GM23338 (cell line): ENCODE data around the gene ANKRD6. TPM values are rescaled to one million over a fixed set of nuclear protein-coding genes. Genes with fewer than 3 reads are reported as not detected.
"Not testable (repeated sequence)": the region's sequence is repeated elsewhere in the genome, so short reads cannot be mapped to it uniquely, and the experiment has no call there.

Experiments used
- ATAC-seq: fragments of 200-7000 bp; cut with Tn5 transposase; 3 replicates; pipeline ENCODE4 v1.9.1; 2020
- DNase-seq: peaks from one replicate; pipeline ENCODE4 v3.0.0-alpha.2; 2015; ENCODE audit warnings: low spot score
- H2AFZ ChIP-seq: fragments of 200-600 bp; sonication (generic); 2 replicates; pipeline ENCODE4 v1.8.0; 2016; ENCODE audit warnings: antibody characterized with exemption, mild to moderate bottlenecking, moderate library complexity
- H3F3A ChIP-seq: fragments of 200-600 bp; sonication (generic); replicated peaks from 2 replicates; pipeline ENCODE4 v1.8.0; 2017; ENCODE audit warnings: antibody characterized with exemption, mixed run types, low read depth
- H3K27ac ChIP-seq: fragments of 200-600 bp; sonication (generic); 2 replicates; pipeline ENCODE4 v1.6.1; 2016; ENCODE audit warnings: low read depth
- H3K27me3 ChIP-seq: fragments of 200-600 bp; sonication (generic); 2 replicates; pipeline ENCODE4 v1.8.0; 2016; ENCODE audit warnings: mild to moderate bottlenecking, mixed run types, moderate library complexity; ENCODE audit not compliant: insufficient read depth
- H3K36me3 ChIP-seq: fragments of 200-600 bp; sonication (generic); 2 replicates; pipeline ENCODE4 v1.8.0; 2016; ENCODE audit warnings: mild to moderate bottlenecking; ENCODE audit not compliant: insufficient read depth
- H3K4me1 ChIP-seq: fragments of 200-600 bp; sonication (generic); 2 replicates; pipeline ENCODE4 v1.8.0; 2016; ENCODE audit warnings: mild to moderate bottlenecking, moderate library complexity; ENCODE audit not compliant: insufficient read depth
- H3K4me2 ChIP-seq: fragments of 200-600 bp; sonication (generic); 2 replicates; pipeline ENCODE4 v1.7.1; 2017; ENCODE audit warnings: mixed run types
- H3K4me3 ChIP-seq: fragments of 200-600 bp; sonication (generic); 2 replicates; pipeline ENCODE4 v1.6.1; 2016; ENCODE audit warnings: mixed run types
- H3K79me2 ChIP-seq: fragments of 200-600 bp; sonication (generic); replicated peaks from 2 replicates; pipeline ENCODE4 v1.8.0; 2017; ENCODE audit warnings: mild to moderate bottlenecking; ENCODE audit not compliant: insufficient read depth
- H3K9me2 ChIP-seq: fragments of 200-600 bp; sonication (generic); 2 replicates; pipeline ENCODE4 v1.8.0; 2017; ENCODE audit not compliant: insufficient read depth
- H4K20me1 ChIP-seq: fragments of 200-600 bp; sonication (generic); replicated peaks from 2 replicates; pipeline ENCODE4 v1.8.0; 2017; ENCODE audit warnings: mild to moderate bottlenecking; ENCODE audit not compliant: insufficient read depth
- H3K27ac Mint-ChIP-seq: 2 replicates; pipeline ENCODE4 v1.8.0; 2020; ENCODE audit warnings: inconsistent platforms, mild to moderate bottlenecking, moderate library complexity, mixed read lengths
- H3K27me3 Mint-ChIP-seq: 3 replicates; pipeline ENCODE4 v1.8.0; 2022; ENCODE audit warnings: low read depth, mild to moderate bottlenecking, moderate library complexity, mixed read lengths, inconsistent platforms; ENCODE audit not compliant: insufficient read depth, poor library complexity
- H3K36me3 Mint-ChIP-seq: 3 replicates; pipeline ENCODE4 v1.8.0; 2021; ENCODE audit warnings: low read depth, mild to moderate bottlenecking, inconsistent platforms, moderate library complexity, mixed read lengths
- H3K4me1 Mint-ChIP-seq: 3 replicates; pipeline ENCODE4 v1.8.0; 2020; ENCODE audit warnings: mild to moderate bottlenecking, inconsistent platforms, mixed read lengths
- H3K4me3 Mint-ChIP-seq: 3 replicates; pipeline ENCODE4 v1.8.0; 2021; ENCODE audit warnings: moderate library complexity, mild to moderate bottlenecking, inconsistent platforms, mixed read lengths
- H3K9me3 Mint-ChIP-seq: 3 replicates; pipeline ENCODE4 v1.8.0; 2020; ENCODE audit warnings: moderate library complexity, mild to moderate bottlenecking, inconsistent platforms, mixed read lengths
- CREB1 ChIP-seq: fragments of 250-450 bp; sonication (Bioruptor Pico); IDR thresholded peaks from 2 replicates; pipeline ENCODE4 v1.5.0; 2020; ENCODE audit warnings: low read depth, mild to moderate bottlenecking, moderate library complexity
- EZH2 ChIP-seq: fragments of 200-600 bp; sonication (generic); IDR thresholded peaks from one replicate; pipeline ENCODE4 v1.8.0; 2017; ENCODE audit warnings: antibody characterized with exemption, mild to moderate bottlenecking, low read depth; ENCODE audit not compliant: unreplicated experiment
- ZNF114 ChIP-seq: fragments of 250-450 bp; sonication (Bioruptor Pico); IDR thresholded peaks from 2 replicates; pipeline ENCODE4 v1.5.0; 2020; ENCODE audit warnings: mild to moderate bottlenecking, moderate library complexity
- polyA plus RNA-seq: library from polyadenylated mRNA; unstranded; fragments of >200 nt; fragmentation: Nextera tagmentation; extraction: Ambion mirVana; gene quantifications from 2 replicates; pipeline ENCODE4 v1.2.1, GENCODE V29; 2016
- total RNA-seq: library from RNA; depleted of rRNA; stranded (reverse); fragments of >200 nt; shearing (Covaris generic); gene quantifications from 2 replicates; pipeline ENCODE4 v1.2.3, GENCODE V29; 2014
- TF ChIP-seq, protein P1 (sequence below), 2 experiments: fragments of 200-600 bp in 1 of 2; sonication (generic) in 1 of 2; conservative IDR thresholded peaks; 2 replicates each; pipeline versions ENCODE4 v1.5.1 to v1.6.1; 2016 to 2017; ENCODE audit warnings: antibody characterized with exemption in 2 of 2, low read depth in 2 of 2, mild to moderate bottlenecking in 2 of 2, moderate library complexity in 1 of 2

Gene ANKRD6
- total and polyA plus RNA-seq, 2 experiments from 2014 or later = 3.2 to 9.2 TPM

DNA sequence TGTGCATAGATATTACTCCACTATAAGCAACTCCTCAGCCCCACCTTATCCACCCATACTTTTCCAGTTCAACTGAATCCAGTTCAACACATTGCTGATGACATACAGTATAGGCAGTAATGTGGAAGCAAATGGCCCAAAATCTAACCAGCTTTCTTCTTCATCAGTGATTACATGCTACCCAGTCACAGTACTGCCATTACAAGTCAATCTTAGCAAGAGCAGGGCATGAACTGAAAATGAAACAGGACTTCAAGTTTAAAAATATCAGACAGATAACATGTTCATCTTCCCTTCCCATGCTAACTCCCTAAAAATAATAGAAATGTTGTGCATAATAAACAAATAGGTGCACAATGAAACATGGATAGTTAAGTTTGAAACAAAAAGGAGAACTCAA, 40.1 kb upstream of the ANKRD6 start:
- H3K4me1 Mint-ChIP-seq = no peaks in the 10 kb centered on the region
- DNase-seq (no peak), ATAC-seq (no peak)
- H3K27me3 ChIP-seq = no peaks in the 10 kb centered on the region
- peaks cover 2% of the 10 kb centered on the region for H3K27me3 Mint-ChIP-seq
- no peak overlapping the region for H3K4me3 ChIP-seq
- no peak overlapping the region for H3K27ac Mint-ChIP-seq
- no peak for TF ChIP-seq ZNF114 (CRISPR knock-in tag)
- TF ChIP-seq EZH2 = no peak
- TF ChIP-seq, protein P1, sequence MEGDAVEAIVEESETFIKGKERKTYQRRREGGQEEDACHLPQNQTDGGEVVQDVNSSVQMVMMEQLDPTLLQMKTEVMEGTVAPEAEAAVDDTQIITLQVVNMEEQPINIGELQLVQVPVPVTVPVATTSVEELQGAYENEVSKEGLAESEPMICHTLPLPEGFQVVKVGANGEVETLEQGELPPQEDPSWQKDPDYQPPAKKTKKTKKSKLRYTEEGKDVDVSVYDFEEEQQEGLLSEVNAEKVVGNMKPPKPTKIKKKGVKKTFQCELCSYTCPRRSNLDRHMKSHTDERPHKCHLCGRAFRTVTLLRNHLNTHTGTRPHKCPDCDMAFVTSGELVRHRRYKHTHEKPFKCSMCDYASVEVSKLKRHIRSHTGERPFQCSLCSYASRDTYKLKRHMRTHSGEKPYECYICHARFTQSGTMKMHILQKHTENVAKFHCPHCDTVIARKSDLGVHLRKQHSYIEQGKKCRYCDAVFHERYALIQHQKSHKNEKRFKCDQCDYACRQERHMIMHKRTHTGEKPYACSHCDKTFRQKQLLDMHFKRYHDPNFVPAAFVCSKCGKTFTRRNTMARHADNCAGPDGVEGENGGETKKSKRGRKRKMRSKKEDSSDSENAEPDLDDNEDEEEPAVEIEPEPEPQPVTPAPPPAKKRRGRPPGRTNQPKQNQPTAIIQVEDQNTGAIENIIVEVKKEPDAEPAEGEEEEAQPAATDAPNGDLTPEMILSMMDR (conservative IDR thresholded peaks at IDR 0.05; ENCODE audit: low read depth in 2 of 2) = no peak
- H3K36me3 ChIP-seq = no peaks in the 10 kb centered on the region
- H3K9me3 Mint-ChIP-seq = no peaks in the 10 kb centered on the region
- H3K36me3 Mint-ChIP-seq = 0 out of 3 replicates have a peak, but pooled peaks cover 4% of the 10 kb centered on the region
- no peak overlapping the region for H2AFZ ChIP-seq
- no peaks in the 10 kb centered on the region; the same call in 1 of the 2 replicates for H3K4me1 ChIP-seq
- H4K20me1 ChIP-seq = no peaks in the 10 kb centered on the region; the same call in none of the 2 replicates
- no peaks in the 10 kb centered on the region; the same call in 1 of the 2 replicates for H3K9me2 ChIP-seq
- no peak overlapping the region for H3K27ac ChIP-seq
- no peak overlapping the region for H3K4me2 ChIP-seq
- H3K4me3 Mint-ChIP-seq = no peak overlapping the region
- H3F3A ChIP-seq = no peaks in the 10 kb centered on the region
- peaks cover 10% of the 10 kb centered on the region for H3K79me2 ChIP-seq

DNA sequence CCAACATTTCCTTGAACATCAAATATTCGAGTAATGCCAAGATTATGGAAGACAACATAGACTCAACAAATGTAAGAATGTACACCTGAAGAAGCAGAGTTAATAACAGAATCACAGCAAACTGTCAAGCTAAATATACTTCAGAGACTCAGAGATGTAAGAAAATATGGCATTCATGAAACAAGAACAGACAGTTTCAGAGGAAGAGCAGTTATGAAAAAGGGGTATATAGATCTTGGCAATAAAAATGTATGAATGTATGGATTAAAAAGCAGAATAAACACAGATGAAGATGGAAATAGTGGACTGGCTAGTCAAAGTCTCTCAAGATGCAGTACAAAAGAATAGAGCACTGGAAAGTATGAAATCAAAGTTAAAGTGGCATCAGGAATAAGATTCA, 39.3 kb upstream of the ANKRD6 start:
- TF ChIP-seq CREB1 (CRISPR knock-in tag) = no peak
- H2AFZ ChIP-seq = no peak overlapping the region
- Mint-ChIP-seq H3K9me3 (no peaks in the 10 kb centered on the region), H3K27ac (no peak overlapping the region), H3K27me3 (peaks cover 2% of the 10 kb centered on the region), H3K4me1 (no peaks in the 10 kb centered on the region), H3K36me3 (0 out of 3 replicates have a peak, but pooled peaks cover 4% of the 10 kb centered on the region), H3K4me3 (no peak overlapping the region)
- H3K4me1 ChIP-seq = no peaks in the 10 kb centered on the region
- H3K27ac ChIP-seq = no peak overlapping the region
- no peaks in the 10 kb centered on the region; the same call in none of the 2 replicates for H4K20me1 ChIP-seq
- peaks cover 10% of the 10 kb centered on the region for H3K79me2 ChIP-seq
- H3K9me2 ChIP-seq = no peaks in the 10 kb centered on the region
- ATAC-seq (no peak), DNase-seq (no peak)
- no peak overlapping the region for H3K4me2 ChIP-seq
- H3K27me3 ChIP-seq = no peaks in the 10 kb centered on the region
- no peaks in the 10 kb centered on the region for H3F3A ChIP-seq
- H3K4me3 ChIP-seq = no peak overlapping the region
- no peaks in the 10 kb centered on the region for H3K36me3 ChIP-seq

DNA sequence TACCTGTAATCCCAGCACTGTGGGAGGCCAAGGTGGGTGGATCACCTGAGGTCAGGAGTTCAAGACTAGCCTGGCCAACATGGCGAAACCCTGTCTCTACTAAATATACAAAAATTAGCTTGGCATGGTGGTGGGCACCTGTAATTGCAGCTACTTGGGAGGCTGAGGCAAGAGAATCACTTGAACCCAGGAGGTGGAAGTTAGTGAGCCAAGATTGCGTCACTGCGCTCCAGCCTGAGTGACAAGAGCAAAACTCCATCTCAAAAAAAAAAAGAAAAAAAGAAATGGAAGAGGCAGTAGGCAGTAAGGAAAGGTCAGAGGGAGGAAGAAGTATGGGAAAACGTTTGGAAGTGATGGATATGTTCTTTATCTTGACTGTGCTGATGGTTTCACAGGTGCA, 35.1 kb upstream of the ANKRD6 start:
- H3K9me3 Mint-ChIP-seq, H3K27ac Mint-ChIP-seq, H3K27ac ChIP-seq: not testable (repeated sequence)

More for the DNA sequence above, 35.1 kb upstream of the ANKRD6 start:
- not testable (repeated sequence) for H3K36me3 ChIP-seq, H3K4me1 Mint-ChIP-seq, DNase-seq, H3K36me3 Mint-ChIP-seq, H3K27me3 ChIP-seq, ATAC-seq, H4K20me1 ChIP-seq, H2AFZ ChIP-seq, H3K4me3 ChIP-seq, H3K4me2 ChIP-seq, H3K27me3 Mint-ChIP-seq, H3K4me1 ChIP-seq, H3K4me3 Mint-ChIP-seq, H3K9me2 ChIP-seq, H3F3A ChIP-seq
- H3K79me2 ChIP-seq = peaks cover 13% of the 10 kb centered on the region; the same call in 1 of the 2 replicates
